Neural progenitor cell (in vitro differentiated cells): ENCODE measurements around the gene ACACB. TPM values are rescaled to one million over a fixed set of nuclear protein-coding genes. Genes with fewer than 3 reads are reported as not detected.

ENCODE experiments used
- DNase-seq: peaks from one replicate; pipeline ENCODE4 v3.0.0-alpha.2; 2016; ENCODE audit warnings: low spot score
- H2AFZ ChIP-seq: fragments of 200-600 bp; sonication (generic); replicated peaks from 2 replicates; pipeline ENCODE4 v1.6.1; 2016; ENCODE audit warnings: antibody characterized with exemption
- H3F3A ChIP-seq: fragments of 200-600 bp; sonication (generic); 2 replicates; pipeline ENCODE4 v1.6.1; 2016; ENCODE audit warnings: antibody characterized with exemption, low read depth
- H3K27ac ChIP-seq: fragments of 200-600 bp; sonication (generic); 2 replicates; pipeline ENCODE4 v1.5.1; 2016; ENCODE audit warnings: mild to moderate bottlenecking
- H3K27me3 ChIP-seq: fragments of 200-600 bp; sonication (generic); 2 replicates; pipeline ENCODE4 v1.6.1; 2016; ENCODE audit warnings: mild to moderate bottlenecking, moderate library complexity
- H3K36me3 ChIP-seq: fragments of 200-600 bp; sonication (generic); 2 replicates; pipeline ENCODE4 v1.5.1; 2016
- H3K4me1 ChIP-seq: fragments of 200-600 bp; sonication (generic); 2 replicates; pipeline ENCODE4 v1.6.1; 2016; ENCODE audit warnings: mixed run types
- H3K4me2 ChIP-seq: fragments of 200-600 bp; sonication (generic); 2 replicates; pipeline ENCODE4 v1.6.1; 2016
- H3K4me3 ChIP-seq: fragments of 200-600 bp; sonication (generic); 2 replicates; pipeline ENCODE4 v1.5.1; 2016
- H3K79me2 ChIP-seq: fragments of 200-600 bp; sonication (generic); 2 replicates; pipeline ENCODE4 v1.6.1; 2016; ENCODE audit warnings: low read depth
- H3K9ac ChIP-seq: fragments of 200-600 bp; sonication (generic); 2 replicates; pipeline ENCODE4 v1.6.1; 2016
- H3K9me3 ChIP-seq: fragments of 200-600 bp; sonication (generic); 2 replicates; pipeline ENCODE4 v1.5.1; 2016; ENCODE audit warnings: low read depth
- H4K20me1 ChIP-seq: fragments of 200-600 bp; sonication (generic); 2 replicates; pipeline ENCODE4 v1.6.1; 2016; ENCODE audit warnings: low read depth
- H3K27ac Mint-ChIP-seq: 3 replicates; pipeline ENCODE4 v1.8.0; 2021; ENCODE audit warnings: mixed read lengths
- H3K27me3 Mint-ChIP-seq: 2 replicates; pipeline ENCODE4 v1.8.0; 2022; ENCODE audit warnings: low read depth, mild to moderate bottlenecking, inconsistent platforms, moderate library complexity, mixed read lengths; ENCODE audit not compliant: insufficient read depth
- H3K36me3 Mint-ChIP-seq: 3 replicates; pipeline ENCODE4 v1.8.0; 2021; ENCODE audit warnings: mixed read lengths
- H3K4me1 Mint-ChIP-seq: 3 replicates; pipeline ENCODE4 v1.8.0; 2021; ENCODE audit warnings: mixed read lengths
- H3K4me3 Mint-ChIP-seq: 3 replicates; pipeline ENCODE4 v1.8.0; 2021; ENCODE audit warnings: mild to moderate bottlenecking, moderate library complexity, mixed read lengths
- H3K9me3 Mint-ChIP-seq: 3 replicates; pipeline ENCODE4 v1.8.0; 2020; ENCODE audit warnings: mixed read lengths
- CTCF ChIP-seq: fragments of 200-600 bp; sonication (generic); IDR thresholded peaks from 2 replicates; pipeline ENCODE4 v1.5.1; 2017; ENCODE audit warnings: antibody characterized with exemption, mild to moderate bottlenecking
- EZH2 ChIP-seq: fragments of 200-600 bp; sonication (generic); IDR thresholded peaks from 2 replicates; pipeline ENCODE4 v1.6.1; 2017; ENCODE audit warnings: antibody characterized with exemption, mild to moderate bottlenecking, moderate library complexity
- EZH2phosphoT487 ChIP-seq: fragments of 200-600 bp; sonication (generic); IDR thresholded peaks from 2 replicates; pipeline ENCODE4 v1.6.1; 2017; ENCODE audit warnings: antibody characterized with exemption
- total RNA-seq: library from RNA; depleted of rRNA; stranded (reverse); fragments of >200 nt; gene quantifications from 2 replicates; pipeline ENCODE4 v1.2.3, GENCODE V29; 2015; ENCODE audit warnings: low replicate concordance

The ACACB gene
- total RNA-seq, 1 donor from 2014 or later, result 2.4 TPM

- no peak overlapping the region for H3K9ac ChIP-seq
- no peaks in the 10 kb centered on the region for H3K9me3 ChIP-seq
- no peak overlapping the region for H3K4me3 ChIP-seq
- no peaks in the 10 kb centered on the region for H3K27me3 ChIP-seq
- TF ChIP-seq CTCF, result no peak
- TF ChIP-seq EZH2, result no peak
- no peak for TF ChIP-seq EZH2phosphoT487
- H4K20me1 ChIP-seq, result no peaks in the 10 kb centered on the region
- no peaks in the 10 kb centered on the region for H3K36me3 ChIP-seq
- H3K4me2 ChIP-seq, result no peak overlapping the region
- peak overlapping the region; percentile 35 for H3K27ac Mint-ChIP-seq
- H3K4me1 Mint-ChIP-seq, result peaks cover 4% of the 10 kb centered on the region
- no peak for DNase-seq
- H3K4me1 ChIP-seq, result no peaks in the 10 kb centered on the region
- no peaks in the 10 kb centered on the region for H3K27me3 Mint-ChIP-seq
- H3K4me3 Mint-ChIP-seq, result no peak overlapping the region
- no peak overlapping the region for H2AFZ ChIP-seq
- H3K27ac ChIP-seq, result no peak overlapping the region
- H3K79me2 ChIP-seq, result no peaks in the 10 kb centered on the region
- peaks cover under 1% of the 10 kb centered on the region for H3K9me3 Mint-ChIP-seq
- peaks cover 16% of the 10 kb centered on the region for H3K36me3 Mint-ChIP-seq
- no peaks in the 10 kb centered on the region for H3F3A ChIP-seq
Measured at GRCh38 chr12:109167781-109168180, 51.4 kb downstream of the ACACB start.

- TF ChIP-seq EZH2phosphoT487, result no peak
- no peak for TF ChIP-seq CTCF
- no peak for TF ChIP-seq EZH2
- Histone ChIP-seq H4K20me1 (no peaks in the 10 kb centered on the region), H3K36me3 (no peaks in the 10 kb centered on the region), H2AFZ (no peak overlapping the region), H3F3A (no peaks in the 10 kb centered on the region), H3K27me3 (no peaks in the 10 kb centered on the region), H3K4me1 (no peaks in the 10 kb centered on the region), H3K9me3 (no peaks in the 10 kb centered on the region), H3K4me3 (no peak overlapping the region), H3K79me2 (no peaks in the 10 kb centered on the region), H3K27ac (no peak overlapping the region), H3K4me2 (no peak overlapping the region), H3K9ac (no peak overlapping the region)
- H3K27ac Mint-ChIP-seq, result no peak overlapping the region
- H3K4me3 Mint-ChIP-seq, result no peak overlapping the region
- peaks cover 19% of the 10 kb centered on the region for H3K36me3 Mint-ChIP-seq
- H3K4me1 Mint-ChIP-seq, result peaks cover 4% of the 10 kb centered on the region
- H3K27me3 Mint-ChIP-seq, result no peaks in the 10 kb centered on the region
- H3K9me3 Mint-ChIP-seq, result peaks cover 2% of the 10 kb centered on the region
- no peak for DNase-seq
Measured at GRCh38 chr12:109169262-109169661, 52.9 kb downstream of the ACACB start.

- no peaks in the 10 kb centered on the region for H3F3A ChIP-seq
- H3K4me1 Mint-ChIP-seq, result peaks cover 4% of the 10 kb centered on the region
- no peaks in the 10 kb centered on the region for H3K36me3 ChIP-seq
- no peaks in the 10 kb centered on the region for H4K20me1 ChIP-seq
- peaks cover 19% of the 10 kb centered on the region for H3K36me3 Mint-ChIP-seq
- H2AFZ ChIP-seq, result no peak overlapping the region
- H3K4me3 ChIP-seq, result no peak overlapping the region
- no peak overlapping the region for H3K27ac ChIP-seq
- no peak overlapping the region for H3K4me2 ChIP-seq
- no peaks in the 10 kb centered on the region for H3K79me2 ChIP-seq
- H3K9me3 Mint-ChIP-seq, result peaks cover 2% of the 10 kb centered on the region
- no peak for DNase-seq
- no peaks in the 10 kb centered on the region for H3K4me1 ChIP-seq
- no peaks in the 10 kb centered on the region for H3K9me3 ChIP-seq
- no peaks in the 10 kb centered on the region for H3K27me3 Mint-ChIP-seq
- no peak overlapping the region for H3K4me3 Mint-ChIP-seq
- no peaks in the 10 kb centered on the region for H3K27me3 ChIP-seq
- no peak overlapping the region for H3K27ac Mint-ChIP-seq
- TF ChIP-seq EZH2phosphoT487 (no peak), CTCF (no peak), EZH2 (no peak)
- no peak overlapping the region for H3K9ac ChIP-seq
Measured at GRCh38 chr12:109169686-109170085, 53.3 kb downstream of the ACACB start.
